ENCODE measurements around the gene FOXP4.

Gene FOXP4

GRCh38 chr6:41639809-41640371, 93.7 kb downstream of the FOXP4 start:
- H3K4me3 ChIP-seq (ENCODE audit: low read depth, low read length), result peak overlapping the region; percentile 60
- POLR2A ChIA-PET, result no interaction called here
- CTCF ChIA-PET, result interaction anchor here (0.8 to 1.6 kb wide), 5 partner anchors 10 to 272 kb away, joined by 3 to 8 read pairs (median 4); no protein-coding TSS in a partner anchor
- no peak for DNase-seq (ENCODE audit: low read depth, low spot score)
- TF ChIP-seq, protein P1, sequence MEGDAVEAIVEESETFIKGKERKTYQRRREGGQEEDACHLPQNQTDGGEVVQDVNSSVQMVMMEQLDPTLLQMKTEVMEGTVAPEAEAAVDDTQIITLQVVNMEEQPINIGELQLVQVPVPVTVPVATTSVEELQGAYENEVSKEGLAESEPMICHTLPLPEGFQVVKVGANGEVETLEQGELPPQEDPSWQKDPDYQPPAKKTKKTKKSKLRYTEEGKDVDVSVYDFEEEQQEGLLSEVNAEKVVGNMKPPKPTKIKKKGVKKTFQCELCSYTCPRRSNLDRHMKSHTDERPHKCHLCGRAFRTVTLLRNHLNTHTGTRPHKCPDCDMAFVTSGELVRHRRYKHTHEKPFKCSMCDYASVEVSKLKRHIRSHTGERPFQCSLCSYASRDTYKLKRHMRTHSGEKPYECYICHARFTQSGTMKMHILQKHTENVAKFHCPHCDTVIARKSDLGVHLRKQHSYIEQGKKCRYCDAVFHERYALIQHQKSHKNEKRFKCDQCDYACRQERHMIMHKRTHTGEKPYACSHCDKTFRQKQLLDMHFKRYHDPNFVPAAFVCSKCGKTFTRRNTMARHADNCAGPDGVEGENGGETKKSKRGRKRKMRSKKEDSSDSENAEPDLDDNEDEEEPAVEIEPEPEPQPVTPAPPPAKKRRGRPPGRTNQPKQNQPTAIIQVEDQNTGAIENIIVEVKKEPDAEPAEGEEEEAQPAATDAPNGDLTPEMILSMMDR (IDR thresholded peaks at IDR 0.05; ENCODE audit: insufficient read depth, low read length, missing control alignments), result no peak

DNA sequence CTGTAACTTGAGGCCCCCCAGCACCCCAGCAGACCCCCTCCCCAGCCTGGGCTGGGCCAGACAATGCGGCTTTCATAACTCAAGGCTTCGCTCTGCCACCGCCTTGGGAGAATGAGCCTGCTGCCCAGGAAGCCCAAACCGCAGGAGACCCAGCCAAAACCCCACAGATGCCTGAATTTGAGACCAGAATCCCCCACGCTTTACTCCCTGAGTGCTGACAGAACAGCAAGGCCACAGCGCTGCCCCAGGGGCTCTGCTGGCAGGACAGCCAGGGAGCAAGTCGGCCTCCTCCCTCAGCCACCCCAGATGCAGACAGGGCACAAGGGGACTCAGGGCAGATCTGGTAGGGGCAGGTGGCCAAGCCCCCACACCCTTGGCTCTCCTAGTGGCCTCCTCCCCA, 94.2 kb downstream of the FOXP4 start:
- CTCF ChIA-PET, result interaction anchor here (0.9 to 1.6 kb wide), 3 partner anchors 9 to 44 kb away, joined by 3 to 7 read pairs (median 4); no protein-coding TSS in a partner anchor
- H3K4me3 ChIP-seq (ENCODE audit: low read depth, low read length), result no peak overlapping the region
- POLR2A ChIA-PET, result no interaction called here
- TF ChIP-seq, protein P1 (IDR thresholded peaks at IDR 0.05; ENCODE audit: insufficient read depth, low read length, missing control alignments), result no peak
- no peak for DNase-seq (ENCODE audit: low read depth, low spot score)

- no peak overlapping the region for H3K4me3 ChIP-seq (ENCODE audit: low read depth, low read length)
- TF ChIP-seq, protein P1 (IDR thresholded peaks at IDR 0.05; ENCODE audit: insufficient read depth, low read length, missing control alignments), result no peak
- CTCF ChIA-PET, result no interaction called here
- no peak for DNase-seq (ENCODE audit: low read depth, low spot score)
- POLR2A ChIA-PET, result no interaction called here
Observed at GRCh38 chr6:41641352-41641925, 95.3 kb downstream of the FOXP4 start.

DNA sequence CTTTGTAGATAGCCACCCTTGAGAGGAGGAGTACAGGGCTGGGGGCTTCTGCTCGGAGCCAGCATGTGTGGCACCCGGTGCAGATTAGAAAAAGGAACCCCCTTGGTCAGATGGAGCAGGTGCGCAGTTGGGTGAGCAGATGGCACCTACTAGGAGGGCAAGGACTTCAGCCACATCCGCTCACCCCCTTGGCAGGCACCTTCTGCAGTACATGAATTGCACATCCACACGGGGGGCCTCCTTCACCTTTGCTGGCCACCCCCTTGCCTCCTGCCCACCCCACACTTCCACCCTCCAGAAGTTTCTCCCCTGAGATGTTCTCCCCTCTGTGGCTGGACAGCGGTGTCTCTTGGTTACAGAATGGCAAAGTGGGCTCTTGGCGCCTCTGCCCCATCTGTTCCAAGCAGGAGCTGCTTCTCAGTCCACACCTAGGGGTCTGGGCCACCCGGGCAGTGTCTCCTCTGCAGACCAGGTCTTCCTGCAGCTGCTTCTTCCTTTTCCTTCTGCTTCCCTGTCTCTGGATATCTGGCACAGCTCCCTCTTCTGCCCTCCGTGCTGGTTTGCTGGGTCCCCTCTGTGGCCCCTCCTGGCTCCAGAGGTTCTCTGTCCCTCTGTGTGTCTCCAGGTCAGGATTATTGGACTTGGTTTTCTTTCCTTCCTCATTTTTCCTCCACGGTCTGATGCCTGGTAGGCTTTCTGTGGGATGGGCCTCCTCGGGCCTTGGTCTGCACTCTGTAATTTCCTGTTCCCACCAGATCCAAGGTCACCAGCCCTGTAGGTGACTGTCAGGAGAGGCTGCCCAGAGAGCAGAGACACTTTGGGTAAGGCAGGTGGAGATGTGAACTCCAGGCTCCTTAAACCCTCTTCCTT, 96.1 kb downstream of the FOXP4 start:
- no peak for DNase-seq (ENCODE audit: low read depth, low spot score)
- ChIA-PET CTCF (no interaction called here), POLR2A (no interaction called here)
- H3K4me3 ChIP-seq (ENCODE audit: low read depth, low read length), result no peak overlapping the region
- TF ChIP-seq, protein P1 (IDR thresholded peaks at IDR 0.05; ENCODE audit: insufficient read depth, low read length, missing control alignments), result no peak

- DNase-seq (ENCODE audit: low read depth, low spot score), result no peak
- no peak overlapping the region for H3K4me3 ChIP-seq (ENCODE audit: low read depth, low read length)
- TF ChIP-seq, protein P1 (IDR thresholded peaks at IDR 0.05; ENCODE audit: insufficient read depth, low read length, missing control alignments), result no peak
- POLR2A ChIA-PET, result no interaction called here
- CTCF ChIA-PET, result interaction anchor here (1.1 kb wide), 1 partner anchor 275 kb away, joined by 7 read pairs; no protein-coding TSS in a partner anchor
Observed at GRCh38 chr6:41642960-41643898, 97.0 kb downstream of the FOXP4 start.

All from AG04449 (cell line).